Thyroid gland (tissue), 4 donors: ENCODE data around the gene RSU1.

ENCODE experiments used
- POLR2A ChIP-seq, 2 donors: fragments of 450-650 bp; IDR thresholded peaks; one replicate each; pipeline ENCODE4 v1.6.1; 2017; ENCODE audit warnings: antibody characterized with exemption in 2 of 2, mild to moderate bottlenecking in 2 of 2, moderate library complexity in 1 of 2
- TF ChIP-seq, protein P1 (sequence below), 6 experiments: fragments of 200-600 bp in 3 of 6; fragments of 450-650 bp in 3 of 6; sonication (generic) in 3 of 6; IDR thresholded peaks; one replicate each; pipeline ENCODE4 v1.5.1; 2016 to 2019; ENCODE audit warnings: antibody characterized with exemption in 6 of 6, mild to moderate bottlenecking in 2 of 6, inconsistent platforms in 1 of 6, moderate library complexity in 1 of 6

- TF ChIP-seq, protein P1, sequence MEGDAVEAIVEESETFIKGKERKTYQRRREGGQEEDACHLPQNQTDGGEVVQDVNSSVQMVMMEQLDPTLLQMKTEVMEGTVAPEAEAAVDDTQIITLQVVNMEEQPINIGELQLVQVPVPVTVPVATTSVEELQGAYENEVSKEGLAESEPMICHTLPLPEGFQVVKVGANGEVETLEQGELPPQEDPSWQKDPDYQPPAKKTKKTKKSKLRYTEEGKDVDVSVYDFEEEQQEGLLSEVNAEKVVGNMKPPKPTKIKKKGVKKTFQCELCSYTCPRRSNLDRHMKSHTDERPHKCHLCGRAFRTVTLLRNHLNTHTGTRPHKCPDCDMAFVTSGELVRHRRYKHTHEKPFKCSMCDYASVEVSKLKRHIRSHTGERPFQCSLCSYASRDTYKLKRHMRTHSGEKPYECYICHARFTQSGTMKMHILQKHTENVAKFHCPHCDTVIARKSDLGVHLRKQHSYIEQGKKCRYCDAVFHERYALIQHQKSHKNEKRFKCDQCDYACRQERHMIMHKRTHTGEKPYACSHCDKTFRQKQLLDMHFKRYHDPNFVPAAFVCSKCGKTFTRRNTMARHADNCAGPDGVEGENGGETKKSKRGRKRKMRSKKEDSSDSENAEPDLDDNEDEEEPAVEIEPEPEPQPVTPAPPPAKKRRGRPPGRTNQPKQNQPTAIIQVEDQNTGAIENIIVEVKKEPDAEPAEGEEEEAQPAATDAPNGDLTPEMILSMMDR (IDR thresholded peaks at IDR 0.05): no peak
- no peak for TF ChIP-seq POLR2A (IDR thresholded peaks at IDR 0.05)
Observed at GRCh38 chr10:16765509-16766375, 51.5 kb downstream of the RSU1 start.
